ENCODE measurements around the gene IFT43.

IFT43 gene

DNA sequence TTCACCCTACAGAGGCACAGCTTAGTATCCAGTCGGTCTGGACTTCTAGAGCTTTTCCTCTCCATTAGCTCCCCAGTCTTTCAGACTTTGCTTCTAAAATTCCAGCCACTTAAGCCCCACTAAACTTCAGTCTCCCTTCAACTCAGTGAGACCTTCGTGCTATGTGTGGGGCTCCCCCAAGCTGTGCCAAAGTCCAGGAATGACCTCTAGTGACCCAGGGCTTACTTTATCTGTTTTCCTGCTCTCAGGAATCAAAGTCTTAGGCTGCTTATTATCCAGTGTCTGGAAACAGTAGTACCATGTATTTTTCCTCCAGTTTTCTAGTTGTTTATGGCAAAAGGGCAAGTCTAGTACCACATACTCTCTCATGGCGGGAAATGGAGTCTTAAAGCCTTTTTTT lies 77.8 kb downstream of the IFT43 start:
- Histone ChIP-seq H3K9me3 (replicated peaks in 1 of 11) (peaks cover 11 to 24% (median 14%) of the 10 kb centered on the region in 11 experiments; a peak in 20 of 22 replicates), H3K4me2 (no peak overlapping the region), H3K9ac (no peak overlapping the region), H3K4me1 (no peaks in the 10 kb centered on the region), H3K36me3 (peaks cover 0 to 25% (median 4%) of the 10 kb centered on the region in 11 experiments; a peak in 7 of 22 replicates), H3K27me3 (no peaks in the 10 kb centered on the region), H3K4me3 (no peak overlapping the region), H4K20me1 (no peaks in the 10 kb centered on the region), H3K27ac (no peak overlapping the region)
- TF ChIP-seq Cebpa-rat (IDR thresholded peaks at IDR 0.05): no peak

DNA sequence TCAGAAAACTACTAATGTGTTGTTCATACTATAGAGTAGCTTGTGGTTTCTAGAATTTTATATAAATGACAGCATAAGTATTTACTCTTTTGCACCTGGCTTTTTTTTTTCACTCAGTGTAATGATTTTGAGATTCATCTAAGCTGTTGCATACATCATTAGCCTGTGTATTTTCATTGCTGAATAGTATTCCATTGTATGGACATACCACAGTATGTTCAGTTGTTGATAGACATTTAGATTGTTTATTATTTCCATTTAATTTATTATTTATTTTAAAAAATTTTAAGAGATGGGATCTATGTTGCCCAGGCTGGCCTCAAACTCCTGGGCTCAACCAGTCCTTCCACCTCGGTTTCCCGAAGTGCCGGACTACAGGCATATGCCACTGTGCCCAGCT lies 80.0 kb downstream of the IFT43 start:
- H3K4me1 ChIP-seq: no peaks in the 10 kb centered on the region
- no peak for TF ChIP-seq Cebpa-rat (IDR thresholded peaks at IDR 0.05)
- peaks cover 0 to 19% (median 4%) of the 10 kb centered on the region in 11 experiments; a peak in 6 of 22 replicates for H3K36me3 ChIP-seq
- H3K27ac ChIP-seq: no peak overlapping the region
- no peak overlapping the region for H3K4me3 ChIP-seq
- H3K4me2 ChIP-seq: no peak overlapping the region
- no peaks in the 10 kb centered on the region for H4K20me1 ChIP-seq
- H3K27me3 ChIP-seq: no peaks in the 10 kb centered on the region
- H3K9ac ChIP-seq: no peak overlapping the region
- peaks cover 11 to 24% (median 14%) of the 10 kb centered on the region in 11 experiments; a peak in 20 of 22 replicates for H3K9me3 ChIP-seq (replicated peaks in 1 of 11)

DNA sequence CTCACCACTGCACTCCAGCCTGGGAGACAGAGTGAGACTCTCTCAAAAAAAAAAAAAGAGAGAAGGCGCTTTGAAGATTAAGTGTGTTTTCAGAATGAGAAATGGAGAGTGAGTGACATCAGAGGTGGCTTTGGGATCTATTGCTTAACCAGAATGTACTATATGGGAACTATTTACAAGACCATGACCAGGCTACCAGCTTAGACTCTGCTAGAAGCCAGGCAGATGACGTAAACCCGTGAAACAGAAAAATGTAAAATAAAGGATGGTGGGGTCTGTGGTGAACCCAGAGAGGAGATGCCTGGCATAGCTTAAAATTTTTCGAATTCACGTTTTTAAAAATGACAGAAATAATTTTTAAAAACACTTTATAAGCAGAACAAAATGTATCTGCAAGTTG lies 82.0 kb downstream of the IFT43 start:
- Histone ChIP-seq H4K20me1 (no peaks in the 10 kb centered on the region), H3K27ac (no peak overlapping the region), H3K4me1 (no peaks in the 10 kb centered on the region), H3K9me3 (replicated peaks in 1 of 11) (peaks cover 11 to 24% (median 14%) of the 10 kb centered on the region in 11 experiments; a peak in 20 of 22 replicates), H3K4me3 (no peak overlapping the region), H3K27me3 (no peaks in the 10 kb centered on the region), H3K36me3 (peaks cover 0 to 19% (median 4%) of the 10 kb centered on the region in 11 experiments; a peak in 7 of 22 replicates), H3K9ac (no peak overlapping the region), H3K4me2 (no peak overlapping the region)
- TF ChIP-seq Cebpa-rat (IDR thresholded peaks at IDR 0.05): no peak

DNA sequence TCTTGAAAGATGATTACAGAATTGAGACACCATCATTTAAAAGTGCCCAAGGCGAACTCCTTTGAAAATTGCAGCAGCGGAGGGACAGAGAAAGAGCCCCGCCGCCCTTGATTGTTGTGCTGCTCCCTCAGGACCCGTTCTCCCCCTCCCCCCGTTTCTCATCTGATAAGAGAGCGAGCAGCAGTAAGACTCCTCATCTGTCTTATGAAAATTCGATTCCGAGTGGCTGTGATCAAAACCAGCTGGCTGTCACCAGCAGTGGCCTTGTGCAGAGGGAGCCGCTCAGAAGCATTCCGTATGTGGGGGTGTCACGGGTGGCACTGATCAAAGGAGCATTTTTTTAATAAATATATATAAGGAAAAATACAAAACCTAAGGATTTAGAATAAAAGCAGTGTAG lies 88.2 kb downstream of the IFT43 start:
- Histone ChIP-seq H3K4me1 (no peaks in the 10 kb centered on the region), H3K27me3 (no peaks in the 10 kb centered on the region), H3K36me3 (no peaks in the 10 kb centered on the region; a peak in 1 of 22 replicates), H3K4me3 (no peak overlapping the region), H3K27ac (no peak overlapping the region), H4K20me1 (no peaks in the 10 kb centered on the region), H3K4me2 (no peak overlapping the region), H3K9me3 (replicated peaks in 1 of 11) (no peaks in the 10 kb centered on the region), H3K9ac (no peak overlapping the region)
- no peak for TF ChIP-seq Cebpa-rat (IDR thresholded peaks at IDR 0.05)

DNA sequence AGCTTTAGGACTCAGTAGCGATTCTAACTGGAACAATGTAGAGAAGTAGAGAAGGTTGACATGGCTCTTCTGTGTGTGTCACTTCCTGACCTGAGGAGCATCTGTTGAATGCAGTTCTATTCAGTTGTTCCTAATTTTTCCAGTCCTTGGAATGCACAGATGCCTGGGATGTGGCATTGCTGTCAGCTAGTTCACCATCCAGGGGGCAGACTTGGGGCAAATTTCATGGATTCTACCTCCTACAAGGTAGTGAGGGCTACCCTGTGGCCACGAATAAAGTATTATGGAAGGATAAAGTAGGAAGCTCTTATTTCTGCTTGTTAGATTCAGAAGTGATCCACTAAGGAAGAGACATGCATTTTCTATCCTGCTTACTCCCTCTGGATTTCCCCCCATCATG lies 91.8 kb downstream of the IFT43 start:
- H3K27ac ChIP-seq: no peak overlapping the region
- no peak overlapping the region for H3K9ac ChIP-seq
- H3K4me3 ChIP-seq: no peak overlapping the region
- H3K36me3 ChIP-seq: no peaks in the 10 kb centered on the region
- no peak overlapping the region for H3K4me2 ChIP-seq
- no peaks in the 10 kb centered on the region for H3K27me3 ChIP-seq
- H3K9me3 ChIP-seq (replicated peaks in 1 of 11): no peaks in the 10 kb centered on the region
- no peaks in the 10 kb centered on the region for H3K4me1 ChIP-seq
- no peak for TF ChIP-seq Cebpa-rat (IDR thresholded peaks at IDR 0.05)
- no peaks in the 10 kb centered on the region; a peak in 1 of 22 replicates for H4K20me1 ChIP-seq

DNA sequence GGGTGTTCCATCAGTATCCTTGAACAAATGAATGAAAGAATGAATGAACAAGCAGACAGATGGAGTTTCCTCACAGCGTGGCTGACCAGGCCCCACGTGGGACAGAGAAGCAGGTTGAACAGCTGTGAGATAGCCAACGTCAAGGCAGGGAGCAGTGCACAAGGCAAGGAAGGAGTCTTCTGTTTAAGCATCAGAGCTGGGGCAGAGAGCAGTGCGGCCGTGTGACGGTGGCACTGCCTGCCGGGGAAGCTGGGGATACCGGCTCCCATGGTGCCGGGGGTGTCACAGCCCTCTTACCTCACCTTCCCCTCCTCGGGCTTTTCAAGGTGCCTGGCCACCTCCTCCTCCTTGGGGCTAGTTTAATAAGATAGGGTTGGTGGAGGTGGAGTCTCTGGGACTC lies 92.9 kb downstream of the IFT43 start:
- Histone ChIP-seq H3K36me3 (no peaks in the 10 kb centered on the region), H3K9me3 (replicated peaks in 1 of 11) (no peaks in the 10 kb centered on the region), H3K4me3 (no peak overlapping the region), H4K20me1 (no peaks in the 10 kb centered on the region; a peak in 1 of 22 replicates), H3K27ac (no peak overlapping the region), H3K27me3 (no peaks in the 10 kb centered on the region), H3K4me1 (no peaks in the 10 kb centered on the region), H3K9ac (no peak overlapping the region), H3K4me2 (no peak overlapping the region)
- TF ChIP-seq Cebpa-rat (IDR thresholded peaks at IDR 0.05): no peak

DNA sequence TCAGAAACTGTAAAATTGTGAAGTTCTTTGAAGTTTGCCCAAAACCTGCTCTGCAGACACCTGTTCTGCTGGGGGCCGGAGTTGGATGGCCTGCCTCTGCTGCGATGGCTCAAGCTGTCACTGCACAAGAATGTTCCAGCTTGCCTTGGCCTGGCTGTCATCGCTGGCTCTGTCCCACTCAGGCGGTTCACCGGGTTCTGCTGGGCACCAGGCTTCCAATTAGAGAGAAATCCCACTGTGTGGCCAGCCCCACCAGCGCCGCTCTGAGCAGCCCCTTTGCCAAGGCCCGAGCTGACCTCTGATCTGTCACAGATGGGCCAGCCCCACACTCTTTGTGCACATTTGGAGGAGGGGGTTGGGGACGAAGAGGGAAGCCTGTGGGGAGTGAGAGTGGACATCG lies 94.5 kb downstream of the IFT43 start:
- no peaks in the 10 kb centered on the region for H3K27me3 ChIP-seq
- H3K9me3 ChIP-seq (replicated peaks in 1 of 11): no peaks in the 10 kb centered on the region
- no peaks in the 10 kb centered on the region; a peak in 1 of 22 replicates for H4K20me1 ChIP-seq
- H3K4me1 ChIP-seq: peaks cover 0 to 3% (median 0%) of the 10 kb centered on the region in 10 experiments; a peak in 3 of 20 replicates
- no peak overlapping the region for H3K27ac ChIP-seq
- H3K9ac ChIP-seq: no peak overlapping the region
- H3K4me2 ChIP-seq: no peak overlapping the region
- H3K4me3 ChIP-seq: no peak overlapping the region
- TF ChIP-seq Cebpa-rat (IDR thresholded peaks at IDR 0.05): no peak
- no peaks in the 10 kb centered on the region for H3K36me3 ChIP-seq

DNA sequence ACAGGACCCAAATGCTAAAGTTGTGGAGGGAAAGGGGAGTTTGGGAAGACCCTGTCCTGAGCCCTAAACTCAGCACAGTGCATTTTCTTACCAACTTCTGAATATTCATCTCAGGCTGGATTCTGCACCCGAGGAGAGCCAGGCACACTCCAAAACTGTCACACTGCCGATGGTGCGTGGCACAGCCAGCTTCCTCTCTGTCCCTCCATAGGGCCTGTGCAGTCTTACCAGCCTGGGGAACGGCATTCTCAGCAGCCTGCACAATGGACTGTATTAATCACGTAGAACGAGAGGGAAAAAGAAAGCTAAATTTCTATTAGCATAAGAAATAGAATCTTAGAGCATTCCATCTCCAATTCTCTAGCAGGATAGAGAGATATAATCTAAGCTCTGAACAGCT lies 94.9 kb downstream of the IFT43 start:
- H3K4me2 ChIP-seq: no peak overlapping the region
- no peak overlapping the region for H3K9ac ChIP-seq
- H4K20me1 ChIP-seq: no peaks in the 10 kb centered on the region; a peak in 1 of 22 replicates
- H3K9me3 ChIP-seq (replicated peaks in 1 of 11): no peaks in the 10 kb centered on the region
- TF ChIP-seq Cebpa-rat (IDR thresholded peaks at IDR 0.05): no peak
- H3K4me3 ChIP-seq: no peak overlapping the region
- peaks cover 0 to 3% (median 0%) of the 10 kb centered on the region in 10 experiments; a peak in 3 of 20 replicates for H3K4me1 ChIP-seq
- no peaks in the 10 kb centered on the region for H3K27me3 ChIP-seq
- H3K36me3 ChIP-seq: no peaks in the 10 kb centered on the region
- no peak overlapping the region for H3K27ac ChIP-seq

DNA sequence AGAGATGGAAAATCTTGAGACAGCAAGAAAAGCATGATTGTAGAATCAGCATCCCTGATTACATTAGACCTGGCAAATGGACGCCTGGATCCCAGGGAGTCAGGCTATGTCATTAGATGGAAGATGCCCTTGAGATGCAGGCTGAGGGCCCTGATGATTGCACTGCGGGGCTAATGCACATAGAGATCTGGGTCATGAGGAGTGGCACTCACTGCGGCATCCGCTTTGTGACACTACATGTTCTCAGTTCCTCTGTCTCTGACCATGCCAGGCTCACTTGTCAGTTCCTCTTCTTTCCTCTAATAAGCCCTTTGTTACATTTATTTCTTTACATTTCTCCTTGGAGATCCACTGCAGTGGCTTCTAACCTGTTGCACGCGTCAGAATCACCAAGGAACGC lies 96.1 kb downstream of the IFT43 start:
- H4K20me1 ChIP-seq: no peaks in the 10 kb centered on the region; a peak in 1 of 22 replicates
- H3K27me3 ChIP-seq: no peaks in the 10 kb centered on the region
- H3K9me3 ChIP-seq (replicated peaks in 1 of 11): no peaks in the 10 kb centered on the region
- no peak overlapping the region for H3K9ac ChIP-seq
- H3K36me3 ChIP-seq: no peaks in the 10 kb centered on the region
- no peak overlapping the region for H3K4me2 ChIP-seq
- peaks cover 0 to 3% (median 0%) of the 10 kb centered on the region in 10 experiments; a peak in 3 of 20 replicates for H3K4me1 ChIP-seq
- no peak overlapping the region for H3K27ac ChIP-seq
- no peak for TF ChIP-seq Cebpa-rat (IDR thresholded peaks at IDR 0.05)
- H3K4me3 ChIP-seq: no peak overlapping the region
